Central memory CD8-positive, alpha-beta T cell (primary cell): ENCODE data around the gene PIN1.

Source experiments
- ATAC-seq: fragments of 150-1000 bp; cut with Tn5 transposase; replicated peaks from 2 replicates; pipeline ENCODE4 v1.10.0; 2022; ENCODE audit warnings: mild to moderate bottlenecking, moderate FRiP score, moderate number of reproducible peaks; ENCODE audit not compliant: poor library complexity, severe bottlenecking; ENCODE audit errors: extremely low read depth
- DNase-seq, 2 donors: peaks; one replicate each; pipeline ENCODE4 v3.0.0; 2021; ENCODE audit warnings: low spot score in 2 of 2
- H3K27ac Mint-ChIP-seq: one replicate; pipeline ENCODE4 v1.8.0; 2022; ENCODE audit warnings: low read depth, mild to moderate bottlenecking, moderate library complexity, mixed read lengths
- H3K27me3 Mint-ChIP-seq: one replicate; pipeline ENCODE4 v1.8.0; 2022; ENCODE audit warnings: mixed read lengths
- H3K36me3 Mint-ChIP-seq: one replicate; pipeline ENCODE4 v1.8.0; 2022; ENCODE audit warnings: mild to moderate bottlenecking, moderate library complexity, mixed read lengths; ENCODE audit not compliant: insufficient read depth
- H3K4me1 Mint-ChIP-seq: one replicate; pipeline ENCODE4 v1.8.0; 2022; ENCODE audit warnings: mixed read lengths
- H3K4me3 Mint-ChIP-seq: one replicate; pipeline ENCODE4 v1.8.0; 2022; ENCODE audit warnings: mild to moderate bottlenecking, moderate library complexity, mixed read lengths
- H3K9me3 Mint-ChIP-seq: one replicate; pipeline ENCODE4 v1.8.0; 2022; ENCODE audit warnings: mixed read lengths

The PIN1 gene

DNA sequence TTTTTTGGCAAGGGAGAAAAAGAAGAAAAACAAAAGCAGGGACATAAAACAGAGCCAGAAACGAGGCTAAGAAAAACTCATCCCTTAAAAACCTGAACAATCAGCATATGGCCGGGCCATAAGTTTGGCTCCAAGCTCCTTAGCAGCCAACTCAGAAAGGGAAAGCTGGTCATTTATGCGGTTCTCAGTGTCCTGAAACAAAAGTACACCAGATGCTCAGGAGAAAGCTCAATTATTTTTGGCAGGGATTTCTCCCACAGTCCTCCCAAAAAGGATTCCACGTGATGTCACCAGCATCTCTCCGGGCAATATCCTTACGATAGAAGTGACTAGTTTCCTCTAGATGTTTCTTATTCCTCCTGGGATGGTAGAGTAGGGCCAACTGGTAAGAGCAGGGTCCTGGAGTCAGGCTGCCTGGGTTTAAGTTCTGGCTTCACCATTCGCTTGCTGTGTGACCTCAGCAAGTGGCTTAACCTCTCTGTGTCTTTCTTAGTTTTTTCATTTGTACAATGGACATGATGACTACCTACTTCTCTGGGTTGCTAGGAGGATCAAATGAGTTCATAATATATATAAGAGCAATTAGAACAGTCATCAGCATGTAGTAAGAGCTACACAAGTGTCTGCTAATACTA, 34.0 kb downstream of the PIN1 start:
- no peaks in the 10 kb centered on the region for H3K36me3 Mint-ChIP-seq
- no peak for ATAC-seq
- H3K27ac Mint-ChIP-seq, result no peak overlapping the region
- H3K9me3 Mint-ChIP-seq, result no peaks in the 10 kb centered on the region
- DNase-seq, result no peak
- H3K4me3 Mint-ChIP-seq, result no peak overlapping the region
- H3K27me3 Mint-ChIP-seq, result no peaks in the 10 kb centered on the region
- peaks cover 25% of the 10 kb centered on the region for H3K4me1 Mint-ChIP-seq

GRCh38 chr19:9871626-9872338, 36.7 kb downstream of the PIN1 start:
- Mint-ChIP-seq H3K9me3 (no peaks in the 10 kb centered on the region), H3K27ac (no peak overlapping the region), H3K4me3 (no peak overlapping the region), H3K27me3 (no peaks in the 10 kb centered on the region), H3K4me1 (peaks cover 7% of the 10 kb centered on the region), H3K36me3 (no peaks in the 10 kb centered on the region)
- ATAC-seq, result no peak
- no peak for DNase-seq

DNA sequence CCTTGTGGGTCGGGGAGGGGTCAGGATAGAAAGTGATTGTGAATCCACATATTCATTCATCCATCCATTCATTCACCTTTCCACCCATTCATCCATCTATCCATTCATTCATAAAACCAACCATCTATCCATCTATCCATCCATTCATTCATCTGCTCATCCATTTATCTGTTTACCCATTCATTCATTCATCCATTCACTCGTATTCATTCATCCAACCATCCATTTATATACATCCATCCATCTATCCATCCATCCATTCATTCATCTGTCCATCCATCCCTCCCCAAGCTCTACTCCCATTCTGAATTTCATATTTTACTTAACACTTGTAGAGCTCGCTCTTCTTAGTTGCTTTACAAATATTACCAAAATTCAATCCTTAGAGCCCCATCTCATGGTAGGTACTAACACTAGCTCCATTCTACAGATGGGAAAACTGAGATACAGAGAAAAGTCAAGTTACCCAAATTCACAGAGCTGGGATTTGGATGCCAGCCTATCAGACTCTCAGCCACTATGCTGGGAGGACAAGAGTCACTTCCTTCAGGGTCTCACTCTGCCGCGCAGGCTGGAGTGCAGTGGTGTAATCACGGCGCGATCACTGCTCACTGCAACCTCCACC, 37.6 kb downstream of the PIN1 start:
- no peak overlapping the region for H3K27ac Mint-ChIP-seq
- ATAC-seq, result no peak
- H3K27me3 Mint-ChIP-seq, result no peaks in the 10 kb centered on the region
- H3K4me3 Mint-ChIP-seq, result no peak overlapping the region
- no peak for DNase-seq
- no peaks in the 10 kb centered on the region for H3K9me3 Mint-ChIP-seq
- H3K36me3 Mint-ChIP-seq, result no peaks in the 10 kb centered on the region
- H3K4me1 Mint-ChIP-seq, result no peaks in the 10 kb centered on the region

DNA sequence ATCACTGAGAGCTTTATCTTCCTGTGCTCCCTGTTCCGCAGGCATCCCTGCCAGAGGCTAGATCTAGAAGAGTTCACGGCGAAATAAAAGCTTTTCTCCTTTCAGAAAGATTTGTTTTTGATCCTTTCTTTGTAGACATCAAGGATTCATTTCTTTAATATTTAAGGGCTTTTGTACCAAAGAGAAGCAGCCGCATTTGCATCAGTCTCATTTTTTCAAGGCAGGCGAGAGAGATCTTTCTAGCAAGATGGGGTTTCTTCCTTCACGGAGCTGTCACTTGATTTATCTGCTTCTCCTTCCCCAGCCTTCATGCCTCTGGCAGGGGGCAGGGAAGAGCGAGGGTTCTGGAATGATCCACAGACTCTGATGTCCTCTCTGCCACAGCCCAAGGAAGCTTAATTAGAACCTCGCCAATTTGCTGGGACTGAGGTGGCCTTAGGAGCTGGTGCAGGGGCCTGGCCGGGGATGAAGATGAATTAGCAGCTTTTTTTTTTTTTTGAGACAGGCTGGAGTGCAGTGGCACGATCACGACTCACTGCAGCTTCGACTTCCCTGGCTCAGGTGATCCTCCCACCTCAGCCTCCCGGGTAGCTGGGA, 40.0 kb downstream of the PIN1 start:
- no peak for ATAC-seq
- Mint-ChIP-seq H3K4me1 (no peaks in the 10 kb centered on the region), H3K27me3 (peaks cover 9% of the 10 kb centered on the region), H3K9me3 (no peaks in the 10 kb centered on the region), H3K27ac (no peak overlapping the region), H3K4me3 (no peak overlapping the region), H3K36me3 (no peaks in the 10 kb centered on the region)
- no peak for DNase-seq

DNA sequence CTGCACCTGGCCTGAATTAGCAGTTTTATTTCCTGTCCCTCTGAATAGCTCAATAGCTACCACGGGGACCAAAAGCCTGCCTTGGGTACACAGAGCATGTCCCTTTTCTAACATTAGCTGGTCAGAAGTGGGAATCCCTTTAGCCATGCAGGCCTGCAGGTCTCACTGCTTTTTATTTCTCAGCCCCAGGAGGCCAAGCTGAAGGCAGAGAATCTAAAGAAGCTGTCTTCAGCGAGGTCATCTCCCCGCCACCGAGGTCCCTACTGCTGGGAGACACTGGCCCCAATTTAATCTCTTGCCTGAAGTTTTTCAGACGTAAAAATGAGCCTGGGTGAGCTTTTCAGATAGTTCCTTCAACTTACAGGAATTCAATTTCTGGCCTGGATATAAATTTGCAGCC, 40.7 kb downstream of the PIN1 start:
- Mint-ChIP-seq H3K27ac (no peak overlapping the region), H3K9me3 (no peaks in the 10 kb centered on the region), H3K4me3 (no peak overlapping the region), H3K27me3 (peaks cover 9% of the 10 kb centered on the region), H3K4me1 (no peaks in the 10 kb centered on the region), H3K36me3 (no peaks in the 10 kb centered on the region)
- ATAC-seq (no peak), DNase-seq (no peak)

DNA sequence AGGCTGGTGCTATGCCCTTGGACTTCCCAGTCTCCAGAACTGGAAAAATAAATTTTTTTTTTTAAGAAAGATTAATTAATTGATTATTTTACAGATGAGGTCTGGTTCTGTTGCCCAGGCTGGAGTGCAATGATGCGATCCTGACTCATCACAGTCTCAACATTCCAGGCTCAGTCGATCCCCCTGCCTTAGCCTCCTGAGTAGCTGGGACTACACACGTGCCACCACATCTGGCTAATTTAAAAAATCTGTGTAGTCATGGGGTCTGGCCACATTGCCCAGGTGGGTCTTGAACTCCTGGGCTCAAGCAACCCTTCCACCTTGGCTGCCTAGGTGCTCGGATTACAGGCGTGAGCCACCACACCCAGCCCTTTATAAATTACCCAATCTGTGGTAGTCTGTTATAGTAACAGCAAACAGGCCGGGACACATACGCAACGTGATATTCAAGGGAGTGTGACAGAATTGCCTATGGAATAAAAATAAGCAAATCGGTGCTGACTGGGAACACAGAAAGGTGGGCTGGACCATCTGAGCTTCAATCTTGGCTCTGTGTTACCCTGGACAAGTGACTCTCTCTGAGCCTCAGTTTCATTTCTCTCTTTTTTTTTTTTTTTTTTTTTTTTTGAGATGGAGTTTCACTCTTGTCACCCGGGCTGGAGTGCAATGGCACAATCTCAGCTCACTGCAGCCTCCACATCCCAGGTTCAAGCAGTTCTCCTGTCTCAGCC, 42.8 kb downstream of the PIN1 start:
- peaks cover 9% of the 10 kb centered on the region for H3K27me3 Mint-ChIP-seq
- H3K4me3 Mint-ChIP-seq, result no peak overlapping the region
- no peaks in the 10 kb centered on the region for H3K9me3 Mint-ChIP-seq
- H3K4me1 Mint-ChIP-seq, result no peaks in the 10 kb centered on the region
- DNase-seq (no peak), ATAC-seq (no peak)
- H3K36me3 Mint-ChIP-seq, result no peaks in the 10 kb centered on the region
- no peak overlapping the region for H3K27ac Mint-ChIP-seq

GRCh38 chr19:9878511-9879196, 43.5 kb downstream of the PIN1 start:
- peaks cover 9% of the 10 kb centered on the region for H3K27me3 Mint-ChIP-seq
- no peak overlapping the region for H3K4me3 Mint-ChIP-seq
- no peaks in the 10 kb centered on the region for H3K4me1 Mint-ChIP-seq
- DNase-seq (no peak), ATAC-seq (no peak)
- no peak overlapping the region for H3K27ac Mint-ChIP-seq
- no peaks in the 10 kb centered on the region for H3K36me3 Mint-ChIP-seq
- no peaks in the 10 kb centered on the region for H3K9me3 Mint-ChIP-seq

DNA sequence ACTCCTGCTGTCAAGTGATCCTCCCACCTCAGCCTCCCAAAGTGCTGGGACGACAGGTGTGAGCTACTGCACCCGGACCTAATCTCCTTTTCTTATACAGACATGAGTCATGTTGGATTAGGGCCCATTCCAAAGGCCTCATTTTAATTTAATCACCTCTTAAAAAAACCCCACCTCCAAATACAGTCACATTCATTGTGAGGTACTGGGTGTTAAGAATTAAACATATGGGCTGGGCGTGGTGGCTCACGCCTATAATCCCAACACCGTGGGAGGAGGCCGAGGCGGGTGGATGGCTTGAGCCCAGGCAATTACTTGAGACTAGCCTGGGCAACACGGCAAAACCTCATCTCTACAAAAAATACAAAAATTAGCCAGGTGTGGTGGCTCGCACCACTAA, 46.6 kb downstream of the PIN1 start:
- DNase-seq (no peak), ATAC-seq (no peak)
- Mint-ChIP-seq H3K36me3 (no peaks in the 10 kb centered on the region), H3K4me3 (no peak overlapping the region), H3K9me3 (no peaks in the 10 kb centered on the region), H3K27ac (no peak overlapping the region), H3K4me1 (peaks cover 5% of the 10 kb centered on the region), H3K27me3 (peaks cover 30% of the 10 kb centered on the region)

DNA sequence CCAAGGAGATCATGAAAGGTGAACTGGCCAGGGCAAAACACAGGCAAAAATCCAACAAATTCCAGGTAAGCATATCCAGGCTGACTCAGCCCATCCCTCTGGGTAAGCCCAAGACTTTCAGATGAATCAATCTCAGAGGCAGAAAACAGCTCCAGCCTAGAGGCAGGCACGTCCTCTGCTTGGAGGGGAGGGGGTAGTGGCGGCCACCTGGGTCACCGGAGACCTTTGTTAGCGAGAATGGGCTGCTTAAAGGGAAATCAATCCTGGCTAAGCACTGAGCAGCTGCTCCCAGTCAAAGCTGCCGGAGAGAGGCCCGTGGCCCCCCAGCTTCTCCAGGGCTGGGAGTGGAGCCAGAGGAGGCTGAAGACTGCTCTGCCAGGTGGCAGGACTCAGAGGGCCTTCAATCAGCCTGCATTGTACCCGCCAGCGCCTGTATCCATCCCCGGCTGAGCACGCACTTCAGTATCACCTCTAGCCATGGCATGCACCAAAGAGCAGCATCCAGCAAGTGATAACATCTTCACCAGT, 48.2 kb downstream of the PIN1 start:
- peaks cover 43% of the 10 kb centered on the region for H3K27me3 Mint-ChIP-seq

DNA sequence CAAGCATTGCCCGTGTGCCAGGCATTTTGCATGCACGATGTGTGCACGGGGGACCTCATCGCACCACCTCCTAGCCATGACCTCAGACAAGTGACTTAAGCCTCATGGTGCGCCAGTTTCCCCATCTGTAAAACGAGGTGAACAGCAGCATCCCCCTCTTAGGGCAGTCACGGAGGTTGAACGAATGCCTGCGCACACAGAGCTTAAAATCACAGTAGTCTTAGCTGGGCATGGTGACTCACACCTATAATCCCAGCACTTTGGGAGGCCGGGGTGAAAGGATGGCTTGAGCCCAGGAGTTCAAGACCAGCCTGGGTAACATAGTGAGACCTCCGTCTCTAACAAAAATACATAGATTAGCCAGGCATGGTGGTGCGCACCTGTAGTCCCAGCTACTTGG, 48.6 kb downstream of the PIN1 start:
- Mint-ChIP-seq H3K36me3 (no peaks in the 10 kb centered on the region), H3K27me3 (peaks cover 43% of the 10 kb centered on the region), H3K4me1 (peaks cover 5% of the 10 kb centered on the region), H3K4me3 (no peak overlapping the region), H3K27ac (no peak overlapping the region), H3K9me3 (no peaks in the 10 kb centered on the region)
- ATAC-seq (no peak), DNase-seq (no peak)

More for the DNA sequence above, 48.2 kb downstream of the PIN1 start:
- no peak overlapping the region for H3K4me3 Mint-ChIP-seq
- H3K4me1 Mint-ChIP-seq, result peaks cover 5% of the 10 kb centered on the region
- H3K36me3 Mint-ChIP-seq, result no peaks in the 10 kb centered on the region
- DNase-seq (no peak), ATAC-seq (no peak)
- H3K27ac Mint-ChIP-seq, result no peak overlapping the region
- no peaks in the 10 kb centered on the region for H3K9me3 Mint-ChIP-seq

DNA sequence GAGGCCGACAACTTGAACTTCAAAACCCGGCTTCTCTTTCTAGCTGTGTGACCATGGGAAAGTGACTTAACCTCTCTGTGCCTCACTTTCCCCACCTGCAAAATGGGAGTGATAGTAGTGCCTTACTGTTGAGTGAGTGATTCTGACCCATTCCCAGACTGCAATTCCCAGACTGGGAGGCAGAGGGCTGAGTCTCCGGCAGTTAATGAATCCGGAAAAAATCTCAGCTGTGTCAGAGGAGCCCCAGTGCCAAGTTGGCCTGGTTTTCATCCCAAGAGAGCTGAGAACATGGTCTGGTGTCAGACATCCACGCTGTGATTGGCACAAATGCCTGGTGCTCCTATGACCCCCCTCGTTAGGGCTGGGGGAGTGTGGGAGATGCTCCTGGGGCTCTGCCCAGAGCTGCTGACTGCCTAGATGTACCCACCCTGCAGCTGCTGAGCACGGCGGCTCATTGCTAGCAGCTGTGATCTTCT, 50.0 kb downstream of the PIN1 start:
- H3K36me3 Mint-ChIP-seq, result no peaks in the 10 kb centered on the region
- no peaks in the 10 kb centered on the region for H3K9me3 Mint-ChIP-seq
- ATAC-seq (no peak), DNase-seq (no peak)
- H3K4me3 Mint-ChIP-seq, result no peak overlapping the region
- no peak overlapping the region for H3K27ac Mint-ChIP-seq
- peaks cover 55% of the 10 kb centered on the region for H3K27me3 Mint-ChIP-seq
- peaks cover 5% of the 10 kb centered on the region for H3K4me1 Mint-ChIP-seq
